Measurements from ENCODE around the gene GDE1.

GRCh38 chr16:19523559-19524355 lies 1.9 kb upstream of the GDE1 start, which contains the start of gene CCP110:
- TF ChIP-seq CTCF (IDR thresholded peaks at IDR 0.05 in 2 of 3, conservative IDR thresholded peaks at IDR 0.05 in 1 of 3; ENCODE audit: insufficient read depth in 2 of 3, low read depth in 1 of 3, low read length in 3 of 3) (no peak), POLR2A (conservative IDR thresholded peaks at IDR 0.05) (peak; percentile 83), HMGN3 (IDR thresholded peaks at IDR 0.05; ENCODE audit: borderline replicate concordance, extremely low read depth, insufficient read length, low read depth, low read length) (peak; percentile 49), EZH2 (IDR thresholded peaks at IDR 0.05; ENCODE audit: borderline replicate concordance, low read depth, low read length) (no peak), TCF7 (IDR thresholded peaks at IDR 0.05; ENCODE audit: borderline replicate concordance) (no peak), HMGXB4 (CRISPR knock-in tag; IDR thresholded peaks at IDR 0.05) (no peak), FOXM1 (IDR thresholded peaks at IDR 0.05; ENCODE audit: low read depth) (peak; percentile 82), FOXM1 (CRISPR knock-in tag; IDR thresholded peaks at IDR 0.05; ENCODE audit: low read depth) (no peak), CEBPB (tag; IDR thresholded peaks at IDR 0.05) (no peak)
- TF ChIP-seq, protein P1, sequence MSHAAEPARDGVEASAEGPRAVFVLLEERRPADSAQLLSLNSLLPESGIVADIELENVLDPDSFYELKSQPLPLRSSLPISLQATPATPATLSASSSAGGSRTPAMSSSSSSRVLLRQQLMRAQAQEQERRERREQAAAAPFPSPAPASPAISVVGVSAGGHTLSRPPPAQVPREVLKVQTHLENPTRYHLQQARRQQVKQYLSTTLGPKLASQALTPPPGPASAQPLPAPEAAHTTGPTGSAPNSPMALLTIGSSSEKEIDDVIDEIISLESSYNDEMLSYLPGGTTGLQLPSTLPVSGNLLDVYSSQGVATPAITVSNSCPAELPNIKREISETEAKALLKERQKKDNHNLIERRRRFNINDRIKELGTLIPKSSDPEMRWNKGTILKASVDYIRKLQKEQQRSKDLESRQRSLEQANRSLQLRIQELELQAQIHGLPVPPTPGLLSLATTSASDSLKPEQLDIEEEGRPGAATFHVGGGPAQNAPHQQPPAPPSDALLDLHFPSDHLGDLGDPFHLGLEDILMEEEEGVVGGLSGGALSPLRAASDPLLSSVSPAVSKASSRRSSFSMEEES (CRISPR knock-in tag; IDR thresholded peaks at IDR 0.05): no peak
- TF ChIP-seq, protein P2, sequence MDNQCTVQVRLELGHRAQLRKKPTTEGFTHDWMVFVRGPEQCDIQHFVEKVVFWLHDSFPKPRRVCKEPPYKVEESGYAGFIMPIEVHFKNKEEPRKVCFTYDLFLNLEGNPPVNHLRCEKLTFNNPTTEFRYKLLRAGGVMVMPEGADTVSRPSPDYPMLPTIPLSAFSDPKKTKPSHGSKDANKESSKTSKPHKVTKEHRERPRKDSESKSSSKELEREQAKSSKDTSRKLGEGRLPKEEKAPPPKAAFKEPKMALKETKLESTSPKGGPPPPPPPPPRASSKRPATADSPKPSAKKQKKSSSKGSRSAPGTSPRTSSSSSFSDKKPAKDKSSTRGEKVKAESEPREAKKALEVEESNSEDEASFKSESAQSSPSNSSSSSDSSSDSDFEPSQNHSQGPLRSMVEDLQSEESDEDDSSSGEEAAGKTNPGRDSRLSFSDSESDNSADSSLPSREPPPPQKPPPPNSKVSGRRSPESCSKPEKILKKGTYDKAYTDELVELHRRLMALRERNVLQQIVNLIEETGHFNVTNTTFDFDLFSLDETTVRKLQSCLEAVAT (IDR thresholded peaks at IDR 0.05): no peak
- TF ChIP-seq, protein P3, sequence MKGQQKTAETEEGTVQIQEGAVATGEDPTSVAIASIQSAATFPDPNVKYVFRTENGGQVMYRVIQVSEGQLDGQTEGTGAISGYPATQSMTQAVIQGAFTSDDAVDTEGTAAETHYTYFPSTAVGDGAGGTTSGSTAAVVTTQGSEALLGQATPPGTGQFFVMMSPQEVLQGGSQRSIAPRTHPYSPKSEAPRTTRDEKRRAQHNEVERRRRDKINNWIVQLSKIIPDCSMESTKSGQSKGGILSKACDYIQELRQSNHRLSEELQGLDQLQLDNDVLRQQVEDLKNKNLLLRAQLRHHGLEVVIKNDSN (CRISPR knock-in tag; IDR thresholded peaks at IDR 0.05): no peak
